Measurements from ENCODE around the gene SLC26A1.

DNA sequence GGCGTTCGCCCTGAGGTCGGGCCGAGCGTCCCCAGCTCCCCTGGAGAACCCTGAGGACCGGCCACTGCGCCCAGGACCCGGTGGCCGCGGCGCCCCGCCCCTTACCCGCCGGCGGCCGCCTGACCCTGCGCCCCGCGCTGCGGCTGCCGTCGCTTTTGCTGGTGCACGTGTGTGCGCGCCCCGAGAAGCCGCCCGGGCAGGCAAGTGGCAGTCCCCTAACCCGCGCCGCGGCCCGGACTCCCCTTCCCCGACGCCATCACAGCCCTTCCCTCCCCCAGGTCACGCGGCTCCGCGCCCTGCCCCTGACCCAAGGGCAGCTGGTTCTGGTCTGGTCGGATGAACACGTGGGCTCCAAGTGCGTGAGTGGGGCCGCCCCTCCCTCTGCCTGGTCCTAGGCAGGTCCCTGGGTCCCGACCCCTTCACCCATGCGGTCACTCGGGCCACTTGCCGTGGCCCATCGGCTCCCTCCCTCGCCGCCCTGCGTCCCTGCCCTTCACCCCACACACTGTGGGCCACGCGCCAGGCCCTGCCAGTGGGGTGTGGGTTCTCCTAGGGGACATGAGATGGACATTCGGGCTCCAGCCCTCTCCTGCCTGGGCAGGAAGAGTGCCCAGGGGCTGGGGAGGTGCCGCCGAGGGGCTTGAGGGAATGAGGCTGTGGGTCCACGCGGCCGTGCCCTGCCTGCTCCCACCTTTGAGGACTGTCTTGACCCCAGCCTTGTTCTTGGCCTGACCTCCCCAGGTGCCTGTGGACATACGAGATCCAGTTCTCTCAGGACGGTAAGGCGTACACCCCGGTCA, 10.3 kb upstream of the SLC26A1 start:
- TF ChIP-seq GFI1 (CRISPR knock-in tag; IDR thresholded peaks at IDR 0.05; ENCODE audit: borderline replicate concordance) (no peak), MXD4 (CRISPR knock-in tag; IDR thresholded peaks at IDR 0.05) (no peak), SOX13 (IDR thresholded peaks at IDR 0.05) (no peak), SOX13 (CRISPR knock-in tag; conservative IDR thresholded peaks at IDR 0.05 in 1 of 2, IDR thresholded peaks at IDR 0.05 in 1 of 2) (no peak), ARHGAP35 (CRISPR knock-in tag; IDR thresholded peaks at IDR 0.05; ENCODE audit: borderline replicate concordance) (no peak), FOXP1 (IDR thresholded peaks at IDR 0.05) (no peak), FOXP1 (CRISPR knock-in tag; IDR thresholded peaks at IDR 0.05) (no peak), MAZ (IDR thresholded peaks at IDR 0.05; ENCODE audit: borderline replicate concordance, low read depth, low read length) (no peak), MAZ (CRISPR knock-in tag; IDR thresholded peaks at IDR 0.05; ENCODE audit: low read depth) (no peak), ZFP90 (CRISPR knock-in tag; IDR thresholded peaks at IDR 0.05; ENCODE audit: borderline replicate concordance) (no peak), ZNF143 (CRISPR knock-in tag; IDR thresholded peaks at IDR 0.05) (no peak), POLR2A (IDR thresholded peaks at IDR 0.05; ENCODE audit: insufficient read depth in 1 of 2, low read depth in 2 of 2, low read length in 2 of 2) (no peak), JUN (CRISPR knock-in tag; IDR thresholded peaks at IDR 0.05) (no peak), YY1 (IDR thresholded peaks at IDR 0.05; ENCODE audit: insufficient read depth, insufficient replicate concordance, low read depth, low read length) (no peak)
- TF ChIP-seq, protein P1, sequence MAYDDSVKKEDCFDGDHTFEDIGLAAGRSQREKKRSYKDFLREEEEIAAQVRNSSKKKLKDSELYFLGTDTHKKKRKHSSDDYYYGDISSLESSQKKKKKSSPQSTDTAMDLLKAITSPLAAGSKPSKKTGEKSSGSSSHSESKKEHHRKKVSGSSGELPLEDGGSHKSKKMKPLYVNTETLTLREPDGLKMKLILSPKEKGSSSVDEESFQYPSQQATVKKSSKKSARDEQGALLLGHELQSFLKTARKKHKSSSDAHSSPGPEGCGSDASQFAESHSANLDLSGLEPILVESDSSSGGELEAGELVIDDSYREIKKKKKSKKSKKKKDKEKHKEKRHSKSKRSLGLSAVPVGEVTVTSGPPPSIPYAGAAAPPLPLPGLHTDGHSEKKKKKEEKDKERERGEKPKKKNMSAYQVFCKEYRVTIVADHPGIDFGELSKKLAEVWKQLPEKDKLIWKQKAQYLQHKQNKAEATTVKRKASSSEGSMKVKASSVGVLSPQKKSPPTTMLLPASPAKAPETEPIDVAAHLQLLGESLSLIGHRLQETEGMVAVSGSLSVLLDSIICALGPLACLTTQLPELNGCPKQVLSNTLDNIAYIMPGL (CRISPR knock-in tag; IDR thresholded peaks at IDR 0.05; ENCODE audit: borderline replicate concordance in 1 of 2, low read depth in 1 of 2), result no peak

Measured in HepG2 (cell line).